A549 (cell line): ENCODE measurements around the gene BCAS1. TPM values are rescaled to one million over a fixed set of nuclear protein-coding genes. Genes with fewer than 3 reads are reported as not detected.

Source experiments
- ATAC-seq, 2 experiments: fragments of 200-7000 bp in 1 of 2; fragments of >200 bp in 1 of 2; cut with Nextera tagmentation in 1 of 2; cut with Tn5 transposase in 1 of 2; 3 replicates each; pipeline versions ENCODE4 v1.8.0 to v1.9.1; 2018 to 2020; ENCODE audit warnings: mild to moderate bottlenecking in 1 of 2, moderate library complexity in 1 of 2
- CTCF ChIA-PET: fragments of 300-600 bp; sonication (Branson Sonifier 250); formaldehyde crosslinking; extraction: SDS; loops from one replicate; lab custom pipeline; 2021; ENCODE audit warnings: antibody characterized with exemption, inconsistent platforms; lab: Yijun Ruan, JAX
- POLR2A ChIA-PET: fragments of 350-600 bp; formaldehyde crosslinking; extraction: SDS; loops from one replicate; lab custom pipeline; 2021; ENCODE audit warnings: antibody characterized with exemption, inconsistent platforms; lab: Yijun Ruan, JAX
- DNase-seq, 2 experiments: peaks; one replicate each; pipeline versions ENCODE4 v3.0.0 to v3.0.0-alpha.2; 2011 to 2016; ENCODE audit warnings: low read depth in 1 of 2, low spot score in 1 of 2
- FAIRE-seq: peaks from 2 replicates; lab custom pipeline; 2011; peaks lifted over from hg19 to GRCh38; lab: Jason Lieb, UNC
- H3K27ac ChIP-seq, 2 experiments: fragments of >200 bp; sonication (Bioruptor Twin); formaldehyde crosslinking; 3 replicates each; pipeline ENCODE4 v1.5.1; 2016 to 2017
- H3K4me1 ChIP-seq: fragments of >200 bp; sonication (Bioruptor Twin); formaldehyde crosslinking; 3 replicates; pipeline ENCODE4 v1.6.1; 2016
- H3K4me2 ChIP-seq: fragments of >200 bp; sonication (Bioruptor Twin); formaldehyde crosslinking; 3 replicates; pipeline ENCODE4 v1.6.1; 2016
- H3K4me3 ChIP-seq: fragments of >200 bp; sonication (Bioruptor Twin); formaldehyde crosslinking; 3 replicates; pipeline ENCODE4 v1.5.1; 2016
- H3K9me3 ChIP-seq: fragments of >200 bp; sonication (Bioruptor Twin); formaldehyde crosslinking; 3 replicates; pipeline ENCODE4 v1.6.1; 2016
- ATOH8 ChIP-seq: fragments of 250-450 bp; sonication (Bioruptor Pico); IDR thresholded peaks from 2 replicates; pipeline ENCODE4 v1.5.0; 2020; ENCODE audit warnings: low read depth, mild to moderate bottlenecking, moderate library complexity
- BCL3 ChIP-seq: fragments of >200 bp; sonication (Bioruptor Twin); formaldehyde crosslinking; IDR thresholded peaks from 3 replicates; pipeline ENCODE4 v1.6.1; 2016
- BHLHE40 ChIP-seq: IDR thresholded peaks from 2 replicates; pipeline ENCODE4 v1.6.1; 2012; ENCODE audit warnings: low read depth, low read length, inconsistent platforms
- CHD2 ChIP-seq: fragments of 150-350 bp; IDR thresholded peaks from 2 replicates; pipeline ENCODE4 v1.6.1; 2014; ENCODE audit warnings: low read length; ENCODE audit not compliant: partially characterized antibody
- CHD4 ChIP-seq: fragments of 200-600 bp; sonication (generic); IDR thresholded peaks from 2 replicates; pipeline ENCODE4 v1.6.1; 2016; ENCODE audit warnings: antibody characterized with exemption, mild to moderate bottlenecking, borderline replicate concordance
- CTCF ChIP-seq: fragments of >200 bp; sonication (Bioruptor Twin); formaldehyde crosslinking; IDR thresholded peaks from 3 replicates; pipeline ENCODE4 v1.5.1; 2016
- EHF ChIP-seq: fragments of 250-450 bp; sonication (Bioruptor Pico); IDR thresholded peaks from 2 replicates; pipeline ENCODE4 v1.5.0; 2020; ENCODE audit warnings: mild to moderate bottlenecking
- EHMT2 ChIP-seq: fragments of 200-600 bp; sonication (generic); IDR thresholded peaks from 2 replicates; pipeline ENCODE4 v1.6.1; 2016; ENCODE audit warnings: antibody characterized with exemption, low read depth, mild to moderate bottlenecking, moderate library complexity
- FOSB ChIP-seq: fragments of 250-450 bp; sonication (Bioruptor Pico); IDR thresholded peaks from 2 replicates; pipeline ENCODE4 v1.5.0; 2020; ENCODE audit warnings: mild to moderate bottlenecking, moderate library complexity
- FOSL2 ChIP-seq, 2 experiments: fragments of 450-650 bp in 1 of 2; fragments of >200 bp in 1 of 2; sonication (Bioruptor Twin) in 1 of 2; formaldehyde crosslinking; IDR thresholded peaks; 2 replicates each; pipeline versions ENCODE4 v1.5.0 to v1.6.1; 2016 to 2020; ENCODE audit warnings: mild to moderate bottlenecking in 1 of 2, moderate library complexity in 1 of 2
- GATA3 ChIP-seq: IDR thresholded peaks from 2 replicates; pipeline ENCODE4 v1.6.1; 2012; ENCODE audit warnings: borderline replicate concordance
- HOXA7 ChIP-seq: fragments of 250-450 bp; sonication (Bioruptor Pico); IDR thresholded peaks from 2 replicates; pipeline ENCODE4 v1.5.0; 2020; ENCODE audit warnings: mild to moderate bottlenecking, moderate library complexity
- HOXB13 ChIP-seq: fragments of 250-450 bp; sonication (Bioruptor Pico); IDR thresholded peaks from 2 replicates; pipeline ENCODE4 v1.5.0; 2020; ENCODE audit warnings: low read depth, mild to moderate bottlenecking, moderate library complexity
- JUNB ChIP-seq: fragments of >200 bp; sonication (Bioruptor Twin); formaldehyde crosslinking; IDR thresholded peaks from 2 replicates; pipeline ENCODE4 v1.6.1; 2016
- KDM5A ChIP-seq: fragments of 200-600 bp; sonication (generic); IDR thresholded peaks from 2 replicates; pipeline ENCODE4 v1.6.1; 2016; ENCODE audit warnings: antibody characterized with exemption, mild to moderate bottlenecking
- MAFK ChIP-seq: fragments of 450-650 bp; IDR thresholded peaks from 2 replicates; pipeline ENCODE4 v1.6.1; 2014; ENCODE audit not compliant: partially characterized antibody
- MAX ChIP-seq: IDR thresholded peaks from 2 replicates; pipeline ENCODE4 v1.6.1; 2012
- NFE2L2 ChIP-seq: fragments of 150-350 bp; conservative IDR thresholded peaks from 2 replicates; pipeline ENCODE4 v1.6.1; 2014; ENCODE audit warnings: low read length
- POLR2A ChIP-seq: IDR thresholded peaks from 2 replicates; pipeline ENCODE4 v1.6.1; 2012; ENCODE audit warnings: mild to moderate bottlenecking, low read length
- TFCP2L1 ChIP-seq: fragments of 250-450 bp; sonication (Bioruptor Pico); IDR thresholded peaks from 2 replicates; pipeline ENCODE4 v1.5.0; 2021; ENCODE audit warnings: mild to moderate bottlenecking
- TP53 ChIP-seq: fragments of 250-450 bp; sonication (Bioruptor Pico); IDR thresholded peaks from 2 replicates; pipeline ENCODE4 v1.5.0; 2021; ENCODE audit warnings: mild to moderate bottlenecking, moderate library complexity
- ZFP36 ChIP-seq: fragments of 450-650 bp; IDR thresholded peaks from 2 replicates; pipeline ENCODE4 v1.6.1; 2014; ENCODE audit warnings: borderline replicate concordance; ENCODE audit not compliant: partially characterized antibody
- WGBS: methylation state at CpG from one replicate; pipeline ENCODE4 v1.1.6; 2017; ENCODE audit errors: missing lambda C conversion rate; 5-methylcytosine and 5-hydroxymethylcytosine counted together
- polyA plus RNA-seq, 4 experiments: library from polyadenylated mRNA; depleted of rRNA in 3 of 4; stranded (reverse); fragments of >200 nt; fragmentation: RNase III in 1 of 4; extraction: RNeasy Plus Mini Kit Qiagen cat#74134 plus additional on column Dnase treatment in 1 of 4; gene quantifications; 2 replicates in 3 of 4; 3 replicates in 1 of 4; pipeline ENCODE4 v1.2.3, GENCODE V29; 2011 to 2017

BCAS1 gene
- polyA plus RNA-seq, 2 of the 4 experiments (the other 2 are of a cell fraction), result 1.4 to 3.9 TPM

- no peaks in the 10 kb centered on the region for H3K9me3 ChIP-seq
- no peak overlapping the region for H3K4me3 ChIP-seq
- WGBS, result 73% methylated on average over 1 of the region's 1 CpG
- H3K27ac ChIP-seq, result no peak overlapping the region
- TF ChIP-seq POLR2A (no peak), TP53 (CRISPR knock-in tag) (no peak), FOSL2 (IDR thresholded peaks at IDR 0.05) (no peak), FOSL2 (CRISPR knock-in tag; IDR thresholded peaks at IDR 0.05) (no peak), EHF (CRISPR knock-in tag) (no peak), CHD2 (no peak)
- ATAC-seq (no peak), DNase-seq (no peak), FAIRE-seq (no peak)
- no peak overlapping the region for H3K4me2 ChIP-seq
- H3K4me1 ChIP-seq, result peaks cover 35% of the 10 kb centered on the region
- ChIA-PET CTCF (interaction anchor here (1.0 to 19.2 kb wide), 2 partner anchors 111 to 116 kb away, joined by 3 to 655 read pairs; partner anchors contain the start of gene PFDN4), POLR2A (no interaction called here)
Measured at GRCh38 chr20:54088430-54088829, 18.0 kb upstream of the BCAS1 start.

- POLR2A ChIA-PET, result no interaction called here
- Histone ChIP-seq H3K9me3 (no peaks in the 10 kb centered on the region), H3K4me3 (no peak overlapping the region), H3K27ac (peak overlapping the region; percentile 52 to 56; a peak in 5 of 6 replicates), H3K4me1 (peaks cover 53% of the 10 kb centered on the region), H3K4me2 (0 out of 3 replicates have a peak overlapping the region, but pooled peaks have one; percentile 3)
- WGBS, result 61% methylated on average over 12 of the region's 12 CpGs
- CTCF ChIA-PET, result interaction anchor here (1.2 to 2.3 kb wide), 5 partner anchors 9 to 121 kb away, joined by 4 to 10 read pairs (median 6); no protein-coding TSS in a partner anchor
- FAIRE-seq (no peak), DNase-seq (no peak), ATAC-seq (no peak)
- no peak for TF ChIP-seq GATA3
- no peak for TF ChIP-seq ATOH8 (CRISPR knock-in tag)
- no peak for TF ChIP-seq MAX
- TF ChIP-seq BHLHE40, result no peak
- no peak for TF ChIP-seq MAFK
- TF ChIP-seq TP53 (CRISPR knock-in tag), result no peak
- TF ChIP-seq BCL3, result no peak
- TF ChIP-seq TFCP2L1 (CRISPR knock-in tag), result no peak
- TF ChIP-seq HOXA7 (CRISPR knock-in tag), result no peak
- TF ChIP-seq HOXB13 (CRISPR knock-in tag), result no peak
- TF ChIP-seq FOSB (CRISPR knock-in tag), result no peak
- no peak for TF ChIP-seq EHMT2
- TF ChIP-seq NFE2L2, result no peak
- no peak for TF ChIP-seq CHD4
- TF ChIP-seq ZFP36, result no peak
- no peak for TF ChIP-seq KDM5A
- TF ChIP-seq CTCF, result no peak
- TF ChIP-seq JUNB, result no peak
Measured at GRCh38 chr20:54086507-54087039, 16.2 kb upstream of the BCAS1 start.
